Loucy (cell line): ENCODE measurements around the gene RAD51B.
A peak's percentile ranks its signal among the peaks of the same experiment; 100 is the strongest.

Source experiments
- H2AFZ ChIP-seq: fragments of 200-600 bp; sonication (generic); 2 replicates; pipeline ENCODE4 v1.6.0; 2016; ENCODE audit warnings: antibody characterized with exemption, mild to moderate bottlenecking, low read length, moderate library complexity
- H3F3A ChIP-seq: fragments of 200-600 bp; 2 replicates; pipeline ENCODE4 v1.6.0; 2016; ENCODE audit warnings: antibody characterized with exemption, low read depth, mild to moderate bottlenecking
- H3K27me3 ChIP-seq: fragments of 200-600 bp; sonication (generic); 2 replicates; pipeline ENCODE4 v1.6.1; 2014; ENCODE audit warnings: low read length, mild to moderate bottlenecking; ENCODE audit not compliant: insufficient read depth, poor library complexity, severe bottlenecking
- H3K36me3 ChIP-seq: fragments of 200-600 bp; sonication (generic); 2 replicates; pipeline ENCODE4 v1.6.1; 2016; ENCODE audit warnings: low read length; ENCODE audit not compliant: insufficient read depth
- H3K4me1 ChIP-seq: fragments of 200-600 bp; sonication (generic); 2 replicates; pipeline ENCODE4 v1.5.1; 2014; ENCODE audit warnings: low read length, mild to moderate bottlenecking; ENCODE audit not compliant: insufficient read depth, poor library complexity, severe bottlenecking
- H3K4me2 ChIP-seq: fragments of 200-600 bp; sonication (generic); 2 replicates; pipeline ENCODE4 v1.6.0; 2014; ENCODE audit warnings: antibody characterized with exemption, low read length, low read depth, mild to moderate bottlenecking; ENCODE audit not compliant: poor library complexity, severe bottlenecking
- H3K4me3 ChIP-seq: fragments of 200-600 bp; sonication (generic); 2 replicates; pipeline ENCODE4 v1.5.1; 2014; ENCODE audit warnings: low read length, mild to moderate bottlenecking, mixed read lengths; ENCODE audit not compliant: poor library complexity, severe bottlenecking
- H3K79me2 ChIP-seq: fragments of 200-600 bp; sonication (generic); 2 replicates; pipeline ENCODE4 v1.6.1; 2014; ENCODE audit warnings: low read length; ENCODE audit not compliant: insufficient read depth
- H3K9ac ChIP-seq: fragments of 200-600 bp; sonication (generic); 2 replicates; pipeline ENCODE4 v1.6.0; 2014; ENCODE audit warnings: mild to moderate bottlenecking, low read depth, low read length, moderate library complexity; ENCODE audit not compliant: poor library complexity, severe bottlenecking
- H3K9me2 ChIP-seq: fragments of 200-600 bp; sonication (generic); replicated peaks from 2 replicates; pipeline ENCODE4 v1.6.1; 2016; ENCODE audit warnings: low read depth, low read length, mixed read lengths
- H3K9me3 ChIP-seq: fragments of 200-600 bp; sonication (generic); 2 replicates; pipeline ENCODE4 v1.6.1; 2014; ENCODE audit warnings: mild to moderate bottlenecking, antibody characterized with exemption, low read length, low read depth; ENCODE audit not compliant: insufficient read depth
- H4K20me1 ChIP-seq: fragments of 200-600 bp; sonication (generic); 2 replicates; pipeline ENCODE4 v1.6.0; 2014; ENCODE audit warnings: antibody characterized with exemption, low read length, mild to moderate bottlenecking; ENCODE audit not compliant: insufficient read depth, poor library complexity, severe bottlenecking
- CTCF ChIP-seq: fragments of 200-600 bp; sonication (generic); conservative IDR thresholded peaks from 2 replicates; pipeline ENCODE4 v1.5.1; 2014; ENCODE audit warnings: mild to moderate bottlenecking, antibody characterized with exemption, low read length
- EZH2phosphoT487 ChIP-seq: fragments of 200-600 bp; IDR thresholded peaks from 2 replicates; pipeline ENCODE4 v1.6.1; 2018; ENCODE audit warnings: antibody characterized with exemption, mild to moderate bottlenecking, moderate library complexity, borderline replicate concordance

Gene RAD51B

GRCh38 chr14:68208218-68208617 is 388.6 kb downstream of the RAD51B start:
- H4K20me1 ChIP-seq: no peaks in the 10 kb centered on the region
- no peaks in the 10 kb centered on the region for H3K9me3 ChIP-seq
- H3K9ac ChIP-seq: no peak overlapping the region
- no peaks in the 10 kb centered on the region for H3K79me2 ChIP-seq
- H3K36me3 ChIP-seq: no peaks in the 10 kb centered on the region
- no peak for TF ChIP-seq CTCF
- TF ChIP-seq EZH2phosphoT487: no peak
- H3K4me1 ChIP-seq: peaks cover 48% of the 10 kb centered on the region
- no peak overlapping the region for H3K4me2 ChIP-seq
- no peaks in the 10 kb centered on the region for H3F3A ChIP-seq
- H2AFZ ChIP-seq: no peak overlapping the region
- no peaks in the 10 kb centered on the region for H3K9me2 ChIP-seq
- no peak overlapping the region for H3K4me3 ChIP-seq
- H3K27me3 ChIP-seq: no peaks in the 10 kb centered on the region

GRCh38 chr14:68208626-68209317 is 389.2 kb downstream of the RAD51B start:
- no peaks in the 10 kb centered on the region for H3K27me3 ChIP-seq
- no peaks in the 10 kb centered on the region for H3K9me3 ChIP-seq
- no peak overlapping the region for H3K4me3 ChIP-seq
- H3K4me1 ChIP-seq: peaks cover 46% of the 10 kb centered on the region
- TF ChIP-seq CTCF (no peak), EZH2phosphoT487 (no peak)
- H3K9me2 ChIP-seq: no peaks in the 10 kb centered on the region
- no peak overlapping the region for H2AFZ ChIP-seq
- peak overlapping the region; percentile 8 for H3K4me2 ChIP-seq
- H3K9ac ChIP-seq: no peak overlapping the region
- H3F3A ChIP-seq: no peaks in the 10 kb centered on the region
- H4K20me1 ChIP-seq: no peaks in the 10 kb centered on the region
- H3K79me2 ChIP-seq: no peaks in the 10 kb centered on the region
- no peaks in the 10 kb centered on the region for H3K36me3 ChIP-seq

GRCh38 chr14:68210729-68211299 is 391.2 kb downstream of the RAD51B start:
- no peaks in the 10 kb centered on the region for H3F3A ChIP-seq
- H3K9me3 ChIP-seq: no peaks in the 10 kb centered on the region
- TF ChIP-seq EZH2phosphoT487 (no peak), CTCF (no peak)
- H3K9me2 ChIP-seq: no peaks in the 10 kb centered on the region
- H4K20me1 ChIP-seq: no peaks in the 10 kb centered on the region
- no peaks in the 10 kb centered on the region for H3K36me3 ChIP-seq
- H3K4me2 ChIP-seq: peak overlapping the region; percentile 69
- H3K4me3 ChIP-seq: peak overlapping the region; percentile 57
- H3K79me2 ChIP-seq: no peaks in the 10 kb centered on the region
- peak overlapping the region; percentile 60 for H2AFZ ChIP-seq
- H3K27me3 ChIP-seq: no peaks in the 10 kb centered on the region
- H3K9ac ChIP-seq: peak overlapping the region; percentile 50
- peaks cover 61% of the 10 kb centered on the region for H3K4me1 ChIP-seq
